Prostate gland (tissue), 2 donors: ENCODE results near the gene FCHSD2.

Experiments
- CTCF ChIP-seq, 4 experiments: fragments of 200-600 bp in 2 of 4; fragments of 450-650 bp in 2 of 4; sonication (generic) in 2 of 4; IDR thresholded peaks; 1 replicate in 3 of 4; 2 replicates in 1 of 4; pipeline ENCODE4 v1.5.1; 2016 to 2019; ENCODE audit warnings: antibody characterized with exemption in 4 of 4, mild to moderate bottlenecking in 2 of 4, moderate library complexity in 2 of 4
- POLR2A ChIP-seq: fragments of 450-650 bp; IDR thresholded peaks from one replicate; pipeline ENCODE4 v1.6.1; 2016; ENCODE audit warnings: antibody characterized with exemption, mild to moderate bottlenecking

- TF ChIP-seq CTCF (IDR thresholded peaks at IDR 0.05) (no peak), POLR2A (no peak)
These were observed 4.0 kb upstream of the FCHSD2 start for GRCh38 chr11:73145986-73146575.
